Measurements from ENCODE around the gene KRTAP3-2. TPM values are rescaled to one million over a fixed set of nuclear protein-coding genes. Genes with fewer than 3 reads are reported as not detected.

The KRTAP3-2 gene
- total RNA-seq, 4 donors from 2014 or later: not detected

DNA sequence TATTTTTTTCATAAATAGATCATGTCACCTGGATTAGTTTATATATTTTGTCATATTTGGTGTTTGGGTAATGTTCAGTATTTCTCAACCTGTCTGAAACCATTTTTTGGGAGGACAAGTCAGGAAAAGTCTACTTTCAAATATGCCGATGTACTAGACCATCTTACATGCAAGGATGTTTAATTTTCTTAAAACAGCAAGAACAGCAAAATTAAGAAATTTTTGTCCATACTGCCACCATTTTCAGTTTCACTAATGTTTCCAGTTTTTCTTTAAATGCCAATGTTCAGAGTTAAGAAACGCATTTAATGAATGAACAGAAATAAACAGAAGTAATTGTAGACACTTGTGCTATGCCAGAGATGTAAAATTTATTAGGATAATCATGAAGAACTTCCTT is 6.6 kb downstream of the KRTAP3-2 start:
- intact Hi-C loops (cut with DNase I; ENCODE audit: low total_unique reads): no loop called here
- no peak for DNase-seq
- TF ChIP-seq, protein P1, sequence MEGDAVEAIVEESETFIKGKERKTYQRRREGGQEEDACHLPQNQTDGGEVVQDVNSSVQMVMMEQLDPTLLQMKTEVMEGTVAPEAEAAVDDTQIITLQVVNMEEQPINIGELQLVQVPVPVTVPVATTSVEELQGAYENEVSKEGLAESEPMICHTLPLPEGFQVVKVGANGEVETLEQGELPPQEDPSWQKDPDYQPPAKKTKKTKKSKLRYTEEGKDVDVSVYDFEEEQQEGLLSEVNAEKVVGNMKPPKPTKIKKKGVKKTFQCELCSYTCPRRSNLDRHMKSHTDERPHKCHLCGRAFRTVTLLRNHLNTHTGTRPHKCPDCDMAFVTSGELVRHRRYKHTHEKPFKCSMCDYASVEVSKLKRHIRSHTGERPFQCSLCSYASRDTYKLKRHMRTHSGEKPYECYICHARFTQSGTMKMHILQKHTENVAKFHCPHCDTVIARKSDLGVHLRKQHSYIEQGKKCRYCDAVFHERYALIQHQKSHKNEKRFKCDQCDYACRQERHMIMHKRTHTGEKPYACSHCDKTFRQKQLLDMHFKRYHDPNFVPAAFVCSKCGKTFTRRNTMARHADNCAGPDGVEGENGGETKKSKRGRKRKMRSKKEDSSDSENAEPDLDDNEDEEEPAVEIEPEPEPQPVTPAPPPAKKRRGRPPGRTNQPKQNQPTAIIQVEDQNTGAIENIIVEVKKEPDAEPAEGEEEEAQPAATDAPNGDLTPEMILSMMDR (IDR thresholded peaks at IDR 0.05): no peak
- no peak for TF ChIP-seq POLR2A (IDR thresholded peaks at IDR 0.05)
- Histone ChIP-seq H3K27me3 (no peaks in the 10 kb centered on the region), H3K36me3 (no peaks in the 10 kb centered on the region), H3K4me3 (no peak overlapping the region), H3K27ac (no peak overlapping the region), H3K4me1 (no peaks in the 10 kb centered on the region), H3K9me3 (no peaks in the 10 kb centered on the region)

DNA sequence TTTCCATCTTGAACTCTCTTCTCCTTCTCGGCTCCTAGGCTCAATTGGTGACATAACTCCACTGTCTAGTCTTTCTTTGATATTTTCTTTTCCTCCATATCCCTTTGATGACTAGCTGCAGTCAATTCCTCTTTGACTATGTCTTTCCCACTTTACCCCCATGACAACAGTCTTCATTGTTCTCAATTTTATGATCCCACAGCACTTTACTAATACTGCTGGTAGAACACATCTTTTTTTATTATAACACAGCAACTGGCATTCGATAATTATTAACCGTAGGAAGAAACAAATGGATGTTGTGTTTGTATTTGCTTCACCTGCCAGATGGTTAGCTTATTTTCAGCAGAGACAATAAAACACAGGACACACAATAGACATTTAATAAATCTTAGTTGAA is 7.0 kb downstream of the KRTAP3-2 start:
- Histone ChIP-seq H3K4me1 (no peaks in the 10 kb centered on the region), H3K27me3 (no peaks in the 10 kb centered on the region), H3K9me3 (no peaks in the 10 kb centered on the region), H3K36me3 (no peaks in the 10 kb centered on the region), H3K4me3 (no peak overlapping the region), H3K27ac (no peak overlapping the region)
- intact Hi-C loops (cut with DNase I; ENCODE audit: low total_unique reads): no loop called here
- no peak for DNase-seq
- TF ChIP-seq, protein P1 (IDR thresholded peaks at IDR 0.05): no peak
- TF ChIP-seq POLR2A (IDR thresholded peaks at IDR 0.05): no peak

DNA sequence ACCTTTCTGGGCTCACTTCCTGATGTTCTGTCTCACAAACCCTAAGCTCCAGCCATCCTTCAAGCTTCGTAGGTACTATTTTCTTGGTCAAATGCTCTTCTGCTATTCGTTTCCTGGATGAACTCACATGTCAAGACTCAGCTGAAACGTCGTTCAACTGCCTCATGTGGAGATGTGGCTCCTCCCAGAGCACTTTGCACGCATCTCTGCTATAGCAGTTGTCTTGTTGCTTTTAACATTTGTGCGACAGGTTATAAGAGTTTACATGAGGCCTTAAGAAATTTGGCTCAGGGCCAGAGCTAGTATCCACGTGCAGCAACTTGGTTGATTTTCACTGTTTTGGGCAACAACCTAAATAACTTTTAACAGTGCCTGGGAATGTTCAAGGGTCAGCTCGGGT is 12.8 kb downstream of the KRTAP3-2 start:
- H3K27ac ChIP-seq: no peak overlapping the region
- TF ChIP-seq, protein P1 (IDR thresholded peaks at IDR 0.05): no peak
- TF ChIP-seq POLR2A (IDR thresholded peaks at IDR 0.05): no peak
- no peaks in the 10 kb centered on the region for H3K36me3 ChIP-seq
- H3K9me3 ChIP-seq: no peaks in the 10 kb centered on the region
- intact Hi-C loops (cut with DNase I; ENCODE audit: low total_unique reads): no loop called here
- no peaks in the 10 kb centered on the region for H3K27me3 ChIP-seq
- no peak overlapping the region for H3K4me3 ChIP-seq
- H3K4me1 ChIP-seq: no peaks in the 10 kb centered on the region
- no peak for DNase-seq

DNA sequence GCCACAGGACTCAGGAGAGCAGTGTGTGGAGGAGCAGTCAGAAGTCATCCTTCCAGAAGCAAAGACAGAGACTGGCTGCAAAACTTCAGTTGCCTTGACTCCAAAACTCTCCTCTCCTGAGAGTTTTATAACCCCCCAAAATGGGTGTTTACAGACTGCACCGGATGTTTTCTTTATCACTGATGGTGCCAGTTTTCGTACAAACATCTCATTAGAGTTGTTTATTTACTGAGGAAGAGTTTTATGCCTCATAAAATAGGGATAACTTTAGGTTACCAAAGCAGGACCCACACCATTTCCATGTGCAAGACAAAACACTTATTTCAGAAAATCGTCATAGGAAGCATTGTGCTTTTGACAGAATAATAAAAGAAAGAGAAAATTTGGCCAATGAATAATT is 15.5 kb downstream of the KRTAP3-2 start, which contains the start of gene KRT40:
TSS of gene KRT40 (minus strand) at position 101 of the 400 bp plus-strand sequence. CDS start at position 48, 53 bp downstream.
- Histone ChIP-seq H3K27ac (no peak within 1 kb of the TSS), H3K27me3 (no peaks in the 10 kb centered on the region), H3K4me1 (no peaks in the 10 kb centered on the region), H3K4me3 (no peak within 1 kb of the TSS), H3K36me3 (no peaks in the 10 kb centered on the region), H3K9me3 (no peaks in the 10 kb centered on the region)
- no peak for DNase-seq
- intact Hi-C loops (cut with DNase I; ENCODE audit: low total_unique reads): no loop called here
- TF ChIP-seq, protein P1 (IDR thresholded peaks at IDR 0.05): no peak
- no peak for TF ChIP-seq POLR2A (IDR thresholded peaks at IDR 0.05)

DNA sequence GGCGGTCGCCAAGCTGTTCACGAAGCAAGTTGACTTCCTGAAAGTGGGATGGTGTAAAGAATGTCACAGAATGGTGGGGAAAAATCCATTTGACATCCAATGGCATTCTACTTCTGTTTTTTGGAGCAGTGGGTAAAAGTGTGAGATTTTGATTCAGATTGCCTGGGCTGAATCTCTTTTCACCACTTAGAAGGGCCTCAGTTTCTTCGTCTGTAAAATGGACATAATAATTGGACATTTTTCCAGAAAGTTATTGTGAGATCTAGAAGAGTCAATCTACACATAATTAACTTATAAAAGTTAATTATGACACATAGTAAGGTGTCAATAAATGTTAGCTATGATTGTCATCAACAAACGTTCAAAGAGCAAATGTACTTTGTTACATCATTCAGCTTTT is 18.6 kb downstream of the KRTAP3-2 start:
- no peak for DNase-seq
- Histone ChIP-seq H3K27ac (no peak overlapping the region), H3K27me3 (no peaks in the 10 kb centered on the region), H3K4me1 (no peaks in the 10 kb centered on the region), H3K36me3 (no peaks in the 10 kb centered on the region), H3K4me3 (no peak overlapping the region), H3K9me3 (no peaks in the 10 kb centered on the region)
- intact Hi-C loops (cut with DNase I; ENCODE audit: low total_unique reads): no loop called here
- no peak for TF ChIP-seq POLR2A (IDR thresholded peaks at IDR 0.05)
- TF ChIP-seq, protein P1 (IDR thresholded peaks at IDR 0.05): no peak

All from uterus (tissue), 4 donors.